GM21825 (cell line): ENCODE data around the gene NEURL4.
A peak's percentile ranks its signal among the peaks of the same experiment; 100 is the strongest.
"Not testable (repeated sequence)": the region's sequence is repeated elsewhere in the genome, so short reads cannot be mapped to it uniquely, and the experiment has no call there.

Source experiments
- ATAC-seq: cut with Tn5 transposase; IDR thresholded peaks from one replicate; pipeline ENCODE4 v1.9.1; 2021; ENCODE audit warnings: mild to moderate bottlenecking, moderate library complexity; ENCODE audit not compliant: unreplicated experiment

Gene NEURL4

GRCh38 chr17:7328840-7329373 lies at the start of gene NEURL4:
Gene NEURL4 (minus strand): TSS chr17:7329335. CDS start chr17:7329312, 23 bp downstream.
- no peak for ATAC-seq

GRCh38 chr17:7374353-7374752 lies 45.2 kb upstream of the NEURL4 start:
- no peak for ATAC-seq

GRCh38 chr17:7370853-7371252 lies 41.7 kb upstream of the NEURL4 start:
- no peak for ATAC-seq

- no peak for ATAC-seq
Measured at GRCh38 chr17:7369825-7370224, 40.7 kb upstream of the NEURL4 start.

- ATAC-seq, result not testable (repeated sequence)
Measured at GRCh38 chr17:7368599-7368994, 39.5 kb upstream of the NEURL4 start.

GRCh38 chr17:7367918-7368598 lies 38.9 kb upstream of the NEURL4 start:
- no peak for ATAC-seq

- ATAC-seq, result no peak
Measured at GRCh38 chr17:7367083-7367482, 37.9 kb upstream of the NEURL4 start.

GRCh38 chr17:7365963-7366362 lies 36.8 kb upstream of the NEURL4 start:
- ATAC-seq, result not testable (repeated sequence)

- ATAC-seq, result no peak
Measured at GRCh38 chr17:7363311-7363710, 34.2 kb upstream of the NEURL4 start.

- no peak for ATAC-seq
Measured at GRCh38 chr17:7361906-7362305, 32.8 kb upstream of the NEURL4 start.

GRCh38 chr17:7357381-7357780 lies 28.2 kb upstream of the NEURL4 start:
- no peak for ATAC-seq

- ATAC-seq, result no peak
Measured at GRCh38 chr17:7356756-7357155, 27.6 kb upstream of the NEURL4 start.

GRCh38 chr17:7356072-7356549 lies 27.0 kb upstream of the NEURL4 start:
- no peak for ATAC-seq

GRCh38 chr17:7355573-7355972 lies 26.4 kb upstream of the NEURL4 start:
- ATAC-seq, result no peak

- no peak for ATAC-seq
Measured at GRCh38 chr17:7355053-7355452, 25.9 kb upstream of the NEURL4 start, which contains the start of gene TMEM95. Gene TMEM95 (plus strand): TSS chr17:7355156. CDS start chr17:7355205, 49 bp downstream.

- no peak for ATAC-seq
Measured at GRCh38 chr17:7354262-7354843, 25.2 kb upstream of the NEURL4 start.

- no peak for ATAC-seq
Measured at GRCh38 chr17:7352910-7353635, 23.9 kb upstream of the NEURL4 start.

GRCh38 chr17:7352503-7352889 lies 23.4 kb upstream of the NEURL4 start:
- no peak for ATAC-seq

- ATAC-seq, result peak; percentile 46
Measured at GRCh38 chr17:7351665-7352502, 22.7 kb upstream of the NEURL4 start, which contains the start of gene KCTD11. Gene KCTD11 (plus strand): TSS chr17:7352162.

- ATAC-seq, result no peak
Measured at GRCh38 chr17:7348478-7349242, 19.5 kb upstream of the NEURL4 start.
